GM21619 (cell line): ENCODE measurements around the gene FBXW4.

Experiments used
- ATAC-seq: cut with Tn5 transposase; IDR thresholded peaks from one replicate; pipeline ENCODE4 v1.9.1; 2021; ENCODE audit not compliant: unreplicated experiment

The FBXW4 gene

DNA sequence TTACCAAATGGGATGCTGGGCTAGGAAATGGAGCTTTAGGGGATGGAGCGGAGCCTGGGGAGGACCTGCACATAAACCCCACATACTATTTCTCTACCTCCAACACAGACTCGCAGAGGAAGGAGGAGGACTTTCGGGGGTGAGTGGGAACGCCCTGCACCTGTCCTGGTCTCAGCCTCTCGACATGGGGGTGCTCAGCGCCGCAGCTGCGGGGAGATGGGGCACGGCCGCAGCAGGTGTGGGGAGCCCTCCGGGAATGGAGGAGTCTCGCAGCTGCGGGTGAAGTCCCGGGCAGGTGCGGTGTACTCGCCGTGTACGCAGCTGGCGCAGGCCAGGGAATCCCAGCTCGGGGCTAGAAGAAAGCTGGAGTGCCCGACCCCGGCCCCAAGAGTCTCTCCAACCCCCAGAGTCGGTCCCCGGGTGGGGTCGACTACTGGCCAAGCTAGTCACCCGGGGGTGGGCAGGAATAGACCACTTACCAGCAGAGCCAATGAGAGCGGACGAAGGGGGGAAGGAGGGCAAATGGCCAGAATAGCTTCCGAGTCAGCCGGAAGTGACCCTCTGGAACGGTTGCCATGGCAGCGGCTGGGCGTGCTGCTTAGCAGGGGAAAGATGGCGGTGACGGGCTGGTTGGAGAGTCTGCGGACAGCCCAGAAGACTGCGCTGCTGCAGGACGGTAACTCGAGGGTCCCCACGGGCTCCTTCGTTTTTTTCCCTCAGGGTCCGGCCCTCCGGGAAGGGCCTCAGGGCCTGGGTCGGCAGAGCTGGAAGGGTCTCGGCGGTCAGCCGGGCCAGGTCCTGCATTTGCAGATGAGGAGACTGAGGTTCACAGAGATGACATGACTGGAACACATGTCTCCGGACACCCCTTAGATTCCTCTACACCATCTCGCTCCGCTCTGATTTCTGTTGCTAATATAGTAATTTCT is 107.0 kb downstream of the FBXW4 start, which contains the start of the genes DPCD and POLL:
Gene DPCD, plus strand, starts transcription at position 597 of the 929 bp plus-strand sequence. Its CDS starts 16 bp downstream, at position 613.
Gene POLL, minus strand, starts transcription at position 533 of the 929 bp plus-strand sequence. CDS start 897 bp downstream, outside the sequence.
- ATAC-seq: peak; percentile 98

DNA sequence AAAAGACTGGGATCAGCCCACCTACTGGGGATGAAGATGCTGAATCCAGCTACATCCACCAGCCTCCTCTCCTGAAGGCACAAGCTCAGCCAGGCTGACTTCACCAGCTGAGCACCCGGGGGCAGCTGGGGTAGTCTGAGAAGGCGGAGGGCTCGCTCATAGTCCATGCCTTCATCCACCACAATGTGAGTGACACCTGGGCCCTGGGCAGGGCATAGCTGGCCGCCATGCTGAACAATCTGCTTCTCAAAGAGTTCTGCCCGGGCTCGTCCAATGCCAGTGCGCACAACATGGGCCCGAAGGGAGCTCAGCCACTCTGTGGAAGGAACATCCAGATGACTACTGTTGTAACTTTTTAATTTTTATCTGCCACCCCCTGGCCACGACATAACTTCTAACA is 109.1 kb downstream of the FBXW4 start:
- ATAC-seq: no peak

DNA sequence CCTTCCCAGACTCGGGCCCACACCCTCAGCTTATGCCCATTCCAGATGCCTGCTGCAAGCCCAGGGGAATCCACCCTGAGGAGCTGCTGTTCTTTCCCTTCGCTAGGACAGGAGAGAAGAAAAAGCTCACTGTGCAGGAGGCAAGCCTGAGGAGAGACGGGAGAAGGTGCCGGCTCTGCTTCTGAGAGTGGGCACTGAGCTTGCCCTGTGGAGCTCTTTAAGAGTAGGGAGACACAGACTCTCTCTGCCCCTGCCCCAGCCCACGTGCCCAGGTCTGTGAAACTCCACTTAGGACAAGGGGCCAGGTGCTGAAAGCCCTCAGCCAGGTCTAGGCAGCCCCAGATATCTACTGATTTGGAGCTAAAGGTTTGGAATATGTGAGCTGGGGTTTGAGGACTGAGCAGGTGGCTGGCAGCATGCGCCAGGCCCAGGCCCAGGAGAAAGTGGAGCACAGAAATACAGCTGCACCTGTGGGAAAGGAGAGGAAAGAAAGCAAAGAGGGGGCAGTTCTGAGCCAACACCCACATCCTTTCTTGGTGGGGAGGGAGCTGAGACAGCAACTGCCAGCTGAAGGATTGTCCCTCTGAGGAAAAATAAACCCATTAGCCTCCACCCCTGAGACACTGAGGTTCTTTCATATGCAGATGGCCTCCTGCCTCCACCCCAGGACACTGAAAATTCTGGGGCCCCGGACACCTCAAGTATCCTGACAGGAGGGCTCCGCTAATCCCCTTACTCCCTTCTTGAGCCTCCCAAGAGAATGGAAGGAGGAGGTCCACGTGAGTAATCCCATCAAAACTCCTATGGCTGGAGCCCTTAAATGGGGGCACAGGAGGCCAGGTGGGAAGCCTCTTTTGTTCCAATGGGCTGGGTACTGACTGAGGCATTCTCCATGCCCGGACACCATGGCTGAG is 114.2 kb downstream of the FBXW4 start:
- ATAC-seq: no peak

DNA sequence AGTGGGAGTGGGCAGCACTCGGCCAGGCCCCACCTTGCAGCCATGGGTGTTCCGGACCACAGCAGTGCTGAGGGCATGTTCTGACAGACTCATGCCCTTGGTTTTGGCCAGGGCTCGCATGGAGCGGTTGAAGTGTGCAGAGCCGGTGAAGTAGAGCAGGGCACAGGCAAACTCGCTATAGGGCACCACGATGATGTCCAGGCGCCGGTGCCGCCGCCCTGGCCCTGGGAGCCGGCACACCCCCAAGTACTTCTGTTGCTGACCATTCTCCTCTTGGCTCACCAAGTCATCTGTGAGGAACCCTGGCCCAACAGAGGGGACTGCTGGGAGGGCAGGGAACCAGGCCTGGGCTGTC is 115.5 kb downstream of the FBXW4 start:
- ATAC-seq: no peak

DNA sequence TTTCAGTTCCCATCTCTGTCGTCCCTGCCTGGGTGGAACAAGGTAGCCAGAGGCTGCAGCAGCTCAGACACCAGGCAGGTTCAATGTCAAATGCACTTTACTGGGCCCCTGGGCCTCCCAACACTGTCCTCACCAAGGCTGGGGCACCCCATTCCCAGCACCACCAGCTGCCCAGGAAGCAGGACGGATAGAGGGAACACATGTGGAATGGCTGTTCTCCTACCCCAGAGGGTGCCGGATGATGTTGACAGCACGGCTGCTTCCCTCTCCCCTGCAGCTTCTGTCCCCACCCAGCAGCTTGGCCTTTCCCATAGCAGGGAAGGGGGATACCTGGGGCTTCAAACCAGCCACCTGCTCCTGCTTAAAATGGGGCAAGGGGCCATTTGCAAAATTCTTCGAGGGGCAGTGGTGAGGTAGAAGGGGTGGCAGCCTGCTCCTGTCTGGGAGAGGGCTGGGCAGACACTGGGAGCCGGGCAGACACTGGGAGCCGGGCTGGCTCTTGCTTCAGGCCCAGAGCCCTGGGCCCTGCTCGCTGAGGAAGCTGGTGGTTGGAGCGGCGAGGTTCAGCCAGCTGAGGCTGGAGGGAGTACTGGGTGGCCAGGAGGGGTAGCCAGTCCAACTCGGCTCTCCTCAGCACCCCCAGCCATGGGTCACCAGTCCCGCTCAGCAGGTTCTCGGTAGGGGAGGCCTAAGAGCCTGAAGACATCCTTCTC is 116.0 kb downstream of the FBXW4 start:
- ATAC-seq: no peak

DNA sequence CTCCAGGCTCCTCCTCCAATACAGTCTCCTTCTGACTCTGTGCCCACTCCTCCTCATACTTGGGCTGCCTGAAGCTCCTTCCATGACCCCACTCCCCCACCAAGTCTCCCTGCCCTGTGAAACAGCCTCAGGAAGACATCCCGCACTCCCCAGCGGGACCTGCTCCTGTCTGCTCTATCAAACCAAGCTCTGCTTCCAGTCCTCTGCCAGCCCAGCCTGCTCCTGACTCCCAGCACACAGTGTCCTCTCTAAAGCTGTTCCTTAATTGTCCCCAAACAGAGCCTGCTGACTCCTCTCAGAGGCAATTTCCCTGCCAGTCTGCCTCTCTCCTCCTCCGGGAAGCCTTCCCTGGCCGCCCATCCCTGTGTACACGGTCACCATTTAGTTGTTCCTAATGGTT is 116.8 kb downstream of the FBXW4 start:
- no peak for ATAC-seq

DNA sequence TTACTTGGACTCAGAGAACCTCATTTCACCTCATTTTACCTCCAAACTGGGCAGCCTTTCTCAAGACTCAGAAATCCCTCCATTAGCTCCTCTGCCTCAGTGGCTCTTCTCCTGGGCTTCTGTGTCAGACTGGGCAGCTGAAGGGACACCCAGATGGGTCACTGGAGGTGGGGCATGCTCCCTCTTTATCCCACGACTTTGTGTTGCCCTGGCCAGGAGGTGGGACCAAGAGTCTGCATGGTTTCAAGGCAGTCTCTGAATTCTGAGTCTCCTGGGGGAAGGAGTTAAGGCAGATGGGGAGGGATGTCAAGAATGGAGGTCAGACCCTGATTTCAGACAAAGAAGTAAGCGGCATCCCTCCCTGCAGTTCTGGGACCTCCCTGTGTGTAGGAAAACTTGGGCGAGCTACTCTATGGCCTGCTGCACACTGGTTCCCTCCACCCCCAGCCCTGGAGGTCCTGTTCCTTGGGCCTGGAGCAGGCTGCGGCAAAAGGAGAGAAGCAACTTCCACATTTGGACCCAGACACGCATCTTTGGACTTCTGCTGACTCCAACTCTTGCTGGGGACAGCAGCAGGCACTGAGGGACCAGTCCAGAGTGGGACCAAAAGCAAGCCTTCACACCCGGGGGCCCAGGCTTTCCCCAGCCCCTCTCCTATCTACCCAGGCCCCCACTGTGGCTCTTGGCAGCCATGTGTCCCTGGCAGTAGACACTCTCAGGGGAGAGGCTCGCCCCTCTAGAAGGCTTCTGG is 117.7 kb downstream of the FBXW4 start:
- ATAC-seq: no peak

DNA sequence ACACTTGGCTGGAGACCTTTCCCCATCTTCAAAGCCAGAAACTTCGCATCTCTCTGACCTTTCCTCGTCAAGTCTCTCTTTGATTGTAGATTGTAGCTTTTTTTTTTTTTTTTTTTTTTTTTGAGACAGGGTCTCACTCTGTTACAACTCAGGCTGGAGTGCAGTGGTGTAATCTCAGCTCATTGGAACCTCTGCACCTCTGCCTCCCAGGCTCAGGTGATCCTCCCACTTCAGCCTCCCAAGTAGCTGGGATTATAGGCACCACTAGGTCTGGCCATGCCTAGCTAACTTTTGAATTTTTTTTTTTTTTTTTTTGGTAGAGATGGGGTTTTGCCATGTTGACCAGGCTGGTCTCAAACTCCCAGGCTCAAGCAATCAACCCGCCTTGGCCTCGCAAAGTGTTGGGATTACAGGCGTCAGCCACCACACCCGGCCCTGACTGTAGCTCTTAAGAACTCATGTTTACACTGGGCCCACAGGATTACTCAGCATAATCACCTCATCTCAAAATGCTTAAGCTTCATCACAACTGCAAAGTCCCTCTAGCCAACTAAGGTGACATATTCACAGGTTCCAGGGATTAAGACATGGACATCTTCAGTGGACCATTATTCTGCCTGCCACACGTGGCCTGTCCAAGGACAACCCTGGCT is 118.6 kb downstream of the FBXW4 start:
- ATAC-seq: no peak

DNA sequence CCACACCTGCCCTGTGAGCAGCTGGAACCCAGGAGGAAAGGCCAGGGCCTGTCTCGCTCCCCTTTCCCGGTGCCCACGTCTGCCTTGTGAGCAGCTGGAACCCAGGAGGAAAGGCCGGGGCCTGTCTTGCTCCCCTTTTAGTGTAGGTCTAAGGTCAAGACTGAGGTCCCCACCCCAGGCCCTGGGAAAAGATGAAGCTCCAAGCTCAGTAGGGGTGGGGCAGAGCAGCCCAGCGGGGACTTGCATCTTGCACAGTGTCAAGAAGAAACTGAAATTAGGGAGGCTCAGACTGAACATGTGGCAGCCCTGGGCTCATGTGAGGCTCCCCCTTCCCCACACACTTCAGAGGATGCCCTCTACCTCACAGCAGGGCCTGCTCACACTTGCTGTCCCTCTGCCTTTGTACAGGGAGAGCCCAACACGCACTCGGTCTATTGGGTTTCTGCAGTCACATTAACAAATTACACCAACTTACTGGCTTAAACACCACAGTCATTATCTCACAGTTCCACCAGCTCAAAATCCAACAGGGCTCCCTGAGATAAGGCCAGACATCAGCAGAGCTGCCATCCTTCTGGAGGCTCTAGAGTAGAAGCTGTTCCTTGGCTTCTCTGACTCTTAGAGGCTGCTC is 119.3 kb downstream of the FBXW4 start:
- no peak for ATAC-seq

DNA sequence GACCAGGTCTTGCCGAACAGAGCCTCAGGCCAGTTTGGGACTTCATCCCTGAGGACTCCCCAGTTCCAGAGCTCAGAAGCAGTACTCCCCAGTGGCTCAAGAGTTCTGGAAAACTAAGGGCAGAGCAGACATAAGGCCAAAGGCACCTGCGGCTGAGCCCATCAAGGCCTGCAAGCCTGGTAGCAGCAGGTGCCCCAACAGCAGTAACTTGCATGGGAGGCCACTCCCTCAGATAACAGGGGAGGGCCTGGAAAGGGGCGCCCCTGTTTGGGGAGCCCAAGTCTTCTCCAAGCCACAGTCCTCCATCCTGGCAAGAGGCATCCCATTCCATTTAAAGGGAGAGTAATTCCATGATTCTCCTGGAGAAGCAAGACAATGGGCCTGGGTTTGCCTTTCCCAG is 119.9 kb downstream of the FBXW4 start:
- ATAC-seq: no peak

DNA sequence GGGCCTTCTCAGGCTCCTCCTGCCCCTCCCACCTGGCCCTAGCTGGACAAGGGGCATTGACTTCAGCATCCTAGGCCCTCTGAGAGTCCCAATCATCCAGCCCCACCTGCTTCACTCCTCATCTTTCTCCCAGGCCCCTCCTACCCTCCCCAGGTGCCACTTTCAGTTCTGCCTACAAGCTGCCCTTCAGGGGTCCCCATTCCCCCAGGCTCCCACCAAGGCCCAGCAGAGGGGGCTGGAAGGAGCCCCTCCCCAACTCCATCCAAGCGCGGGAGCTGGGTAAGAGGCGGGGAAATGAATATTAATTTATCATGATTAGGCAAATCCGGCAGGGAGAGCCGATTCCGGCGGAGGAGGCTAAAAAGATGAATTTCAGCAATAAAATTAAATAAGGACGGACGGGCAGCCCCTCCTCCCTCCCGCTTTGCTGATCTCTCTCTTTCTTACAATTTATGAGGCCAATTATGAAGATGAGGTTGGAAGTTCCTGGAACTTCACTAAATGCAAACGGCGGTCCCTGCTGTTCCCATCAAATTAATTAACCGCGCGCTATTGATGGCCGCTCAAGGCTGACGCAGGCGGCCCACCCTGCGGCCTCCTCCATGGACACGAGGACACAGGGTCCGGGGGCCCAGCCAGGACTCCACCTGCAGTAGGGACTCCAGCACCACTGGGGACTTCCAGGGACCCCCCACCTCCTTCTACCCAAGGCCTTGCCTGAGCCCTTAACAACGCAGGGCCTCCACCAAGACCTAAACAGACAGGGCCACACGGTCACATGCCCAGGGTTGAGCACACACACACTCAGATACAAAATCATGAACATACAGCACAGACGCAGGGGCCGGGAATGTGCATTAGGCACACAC is 120.9 kb downstream of the FBXW4 start:
- ATAC-seq: no peak

DNA sequence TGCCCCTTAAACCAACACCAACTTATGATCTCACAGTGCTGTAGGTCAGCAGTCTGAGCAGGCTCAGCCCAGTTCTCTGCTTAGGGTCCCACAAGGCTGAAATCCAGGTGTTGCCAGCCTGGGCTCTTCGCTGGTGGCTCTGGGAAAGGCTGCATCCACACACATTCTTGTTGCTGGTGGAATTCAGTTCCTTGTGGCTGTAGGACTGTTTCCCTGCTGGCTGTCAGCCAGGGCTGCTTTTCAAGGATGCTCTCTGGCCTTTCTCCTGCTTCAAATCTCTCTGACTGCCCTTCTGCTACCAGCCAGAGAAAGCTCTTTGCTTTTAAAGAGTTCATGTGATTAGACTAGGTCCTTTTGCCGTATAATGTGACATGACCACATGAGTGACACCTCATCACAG is 122.2 kb downstream of the FBXW4 start:
- no peak for ATAC-seq

DNA sequence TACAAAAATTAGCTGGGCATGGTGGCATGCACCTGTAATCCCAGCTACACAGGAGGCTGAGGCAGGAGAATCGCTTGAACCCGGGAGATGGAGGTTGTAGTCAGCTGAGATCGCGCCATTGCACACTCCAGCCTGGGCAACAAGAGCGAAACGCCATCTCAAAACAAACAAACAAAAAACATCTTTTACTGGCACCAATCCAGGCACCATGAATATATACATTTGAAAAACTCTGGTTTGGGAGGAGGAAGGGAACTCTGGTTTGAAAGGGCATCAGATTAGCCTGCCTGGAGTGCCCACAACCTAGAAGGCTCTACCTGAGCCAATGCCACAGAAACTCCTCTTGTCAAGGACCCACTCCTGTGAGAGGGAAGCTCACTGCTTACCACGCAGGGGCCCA is 122.8 kb downstream of the FBXW4 start:
- no peak for ATAC-seq

DNA sequence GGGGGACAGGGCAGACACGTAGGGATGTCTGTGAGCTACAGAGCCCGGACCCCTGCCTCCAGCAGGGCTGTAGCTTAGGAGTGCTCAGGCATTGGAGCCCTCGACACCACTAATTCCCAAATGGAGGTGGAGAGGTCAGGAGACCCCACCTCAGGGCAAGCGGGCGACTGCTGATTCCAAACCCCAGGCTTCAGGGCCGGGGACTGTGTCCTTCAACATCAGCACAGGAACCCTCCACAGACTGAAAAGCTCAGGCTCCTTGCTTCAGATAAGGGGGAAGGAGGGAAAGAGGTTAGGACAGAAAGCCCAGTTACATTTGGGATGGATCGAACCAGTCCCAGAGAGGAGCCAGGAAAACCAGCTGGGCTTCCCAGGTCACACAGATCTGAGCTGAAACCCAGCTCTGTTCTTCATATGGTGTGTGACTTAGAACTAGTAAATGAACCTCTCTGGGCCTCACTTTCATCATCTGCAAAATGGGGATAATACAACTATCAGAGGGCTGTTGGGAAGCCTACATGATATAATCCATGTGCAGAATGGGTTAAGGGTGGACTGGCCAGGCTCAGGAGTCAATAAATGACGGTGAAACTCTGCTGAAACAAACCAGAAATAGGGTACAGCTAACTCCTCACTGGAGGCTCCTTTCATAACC is 123.6 kb downstream of the FBXW4 start:
- ATAC-seq: no peak

DNA sequence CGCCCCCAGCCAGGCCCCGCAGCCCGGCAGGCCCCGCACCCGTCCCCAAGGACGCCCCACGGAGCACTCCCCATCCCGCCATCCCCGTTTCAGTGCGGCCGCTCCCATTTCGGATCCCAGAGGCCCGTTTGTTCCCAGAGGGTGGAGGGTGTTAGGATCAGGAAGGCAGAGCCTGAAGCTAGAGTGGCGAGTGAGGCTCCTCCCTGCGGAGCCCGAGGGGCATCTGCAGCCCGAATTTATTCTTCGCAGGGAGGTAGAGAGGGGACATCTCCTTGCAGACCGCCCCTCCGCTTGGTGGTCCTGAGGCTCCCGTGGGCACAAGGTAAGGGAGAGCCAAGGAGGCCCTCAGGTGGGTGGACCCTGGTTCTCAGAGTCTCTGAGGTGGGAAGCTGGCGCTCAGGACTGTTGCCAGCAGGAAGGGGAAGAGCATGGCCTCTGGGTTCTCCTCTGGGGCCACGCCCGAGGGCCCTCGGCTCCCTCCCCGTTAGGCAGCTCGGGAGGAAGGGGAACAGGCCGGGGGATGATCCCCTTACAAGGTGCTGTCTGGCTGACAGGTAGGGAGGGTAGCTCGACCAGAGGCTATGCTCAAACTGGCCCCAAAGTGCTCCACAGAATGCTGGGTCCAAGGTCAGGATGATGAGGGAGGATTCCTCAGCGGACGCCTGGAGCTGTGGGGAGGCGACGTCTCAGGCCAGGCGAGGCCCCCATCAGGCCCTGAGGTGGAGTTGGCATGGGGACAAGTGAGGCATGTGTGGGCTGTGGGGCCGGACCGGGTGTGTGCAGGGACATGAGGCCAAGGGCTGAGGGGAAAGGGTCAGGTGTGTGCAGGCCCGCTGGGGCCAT is 124.3 kb downstream of the FBXW4 start:
- peak; percentile 8 for ATAC-seq

DNA sequence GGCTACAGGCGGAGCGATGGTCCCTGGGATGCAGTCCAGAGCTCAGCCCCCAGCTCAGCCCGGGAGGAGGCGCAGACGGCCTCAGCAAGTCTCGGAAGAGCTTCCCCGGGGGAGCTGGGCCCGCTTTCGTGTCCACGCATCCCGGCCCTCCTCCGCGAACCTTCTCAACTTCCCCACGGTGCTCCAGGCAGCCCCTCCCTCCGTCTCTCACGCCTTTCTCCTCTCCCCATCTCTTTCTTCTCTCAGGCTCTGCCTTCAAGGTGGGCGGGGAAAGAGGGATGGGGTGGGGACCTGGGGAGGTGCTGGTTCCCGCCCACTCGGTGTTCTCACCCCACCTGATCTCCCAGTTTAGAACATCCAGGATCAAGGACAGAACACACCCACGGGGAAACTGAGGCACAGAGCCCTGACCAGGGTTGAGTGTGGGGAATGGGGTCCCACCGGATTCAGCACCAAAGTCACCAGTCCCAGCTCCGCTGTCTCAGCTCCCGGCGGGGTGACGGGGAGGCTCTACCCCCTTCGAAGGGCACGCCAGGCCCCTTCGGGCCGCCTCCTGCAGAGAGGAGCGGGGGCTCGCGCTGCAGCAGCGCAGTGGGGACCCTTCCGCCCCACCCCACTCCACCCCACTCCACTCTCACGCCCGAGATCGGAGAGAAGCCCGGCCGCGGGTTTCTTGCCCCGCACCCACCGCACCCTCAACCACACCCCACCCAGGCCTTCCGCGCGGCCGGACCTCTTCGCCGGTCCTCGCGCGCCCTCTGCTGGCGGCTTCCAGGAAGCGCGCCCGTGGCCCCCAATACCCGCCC is 125.1 kb downstream of the FBXW4 start:
- ATAC-seq: peak; percentile 59
